CD4-positive, alpha-beta T cell treated with Interleukin-1 beta for 1 hour (primary cell): ENCODE results near the gene LACTB.

Experiments used
- DNase-seq, 2 donors: peaks; one replicate each; pipeline ENCODE4 v3.0.0-alpha.2; 2020 to 2022

The LACTB gene

GRCh38 chr15:63134245-63134985 lies 12.8 kb downstream of the LACTB start:
- DNase-seq, result no peak

GRCh38 chr15:63135281-63135680 lies 13.6 kb downstream of the LACTB start:
- no peak for DNase-seq

- peak in 1 of 2 donors; percentile 30 for DNase-seq
Observed at GRCh38 chr15:63135804-63136203, 14.1 kb downstream of the LACTB start.

- no peak for DNase-seq
Observed at GRCh38 chr15:63136742-63137141, 15.1 kb downstream of the LACTB start.

- DNase-seq, result no peak
Observed at GRCh38 chr15:63140936-63141335, 19.3 kb downstream of the LACTB start.

- DNase-seq, result no peak
Observed at GRCh38 chr15:63145426-63145825, 23.8 kb downstream of the LACTB start.

GRCh38 chr15:63146684-63147083 lies 25.0 kb downstream of the LACTB start:
- DNase-seq, result no peak

- DNase-seq, result no peak
Observed at GRCh38 chr15:63151665-63152064, 30.0 kb downstream of the LACTB start.

GRCh38 chr15:63155486-63155885 lies 33.8 kb downstream of the LACTB start:
- DNase-seq, result no peak

GRCh38 chr15:63156086-63156710 lies 34.5 kb downstream of the LACTB start:
- DNase-seq, result no peak

GRCh38 chr15:63156755-63157117 lies 35.1 kb downstream of the LACTB start:
- peak in 1 of 2 donors; percentile 22 for DNase-seq

GRCh38 chr15:63157118-63157843 lies 35.6 kb downstream of the LACTB start, which contains the start of gene RPS27L:
Gene RPS27L (minus strand): TSS chr15:63157477. CDS start chr15:63157405, 72 bp downstream.
- DNase-seq, result peak; percentile 85 to 88

- peak; percentile 29 to 38 for DNase-seq
Observed at GRCh38 chr15:63157891-63158431, 36.3 kb downstream of the LACTB start.

- DNase-seq, result no peak
Observed at GRCh38 chr15:63160638-63161037, 39.0 kb downstream of the LACTB start.

- DNase-seq, result no peak
Observed at GRCh38 chr15:63163217-63163616, 41.6 kb downstream of the LACTB start.

GRCh38 chr15:63165166-63165859 lies 43.7 kb downstream of the LACTB start:
- no peak for DNase-seq

GRCh38 chr15:63166219-63166618 lies 44.6 kb downstream of the LACTB start:
- DNase-seq, result peak; percentile 23 to 39

GRCh38 chr15:63169788-63170187 lies 48.1 kb downstream of the LACTB start:
- DNase-seq, result no peak

- DNase-seq, result no peak
Observed at GRCh38 chr15:63172376-63172775, 50.7 kb downstream of the LACTB start.

GRCh38 chr15:63172851-63173451 lies 51.3 kb downstream of the LACTB start:
- DNase-seq, result no peak

- no peak for DNase-seq
Observed at GRCh38 chr15:63176302-63176701, 54.6 kb downstream of the LACTB start.

- DNase-seq, result no peak
Observed at GRCh38 chr15:63178034-63178433, 56.4 kb downstream of the LACTB start.
